T-helper 2 cell treated with Interferon-gamma antibody and Interleukin-4, amounts not matched to agents 100 ng/mL and 5 ng/mL, for 36 hours (primary cell): ENCODE measurements around the gene EGFLAM. TPM values are rescaled to one million over a fixed set of nuclear protein-coding genes. Genes with fewer than 3 reads are reported as not detected.

Experiments used
- intact Hi-C: fragments of 100-400 bp; cut with micrococcal nuclease; formaldehyde crosslinking; loops from one replicate; pipeline ENCODE4 v1.15.1; 2023
- total RNA-seq: library from RNA; stranded (reverse); gene quantifications from 2 replicates; pipeline ENCODE4 v1.2.3, GENCODE V29; 2022

Gene EGFLAM
- total RNA-seq, 1 donor from 2014 or later = not detected

DNA sequence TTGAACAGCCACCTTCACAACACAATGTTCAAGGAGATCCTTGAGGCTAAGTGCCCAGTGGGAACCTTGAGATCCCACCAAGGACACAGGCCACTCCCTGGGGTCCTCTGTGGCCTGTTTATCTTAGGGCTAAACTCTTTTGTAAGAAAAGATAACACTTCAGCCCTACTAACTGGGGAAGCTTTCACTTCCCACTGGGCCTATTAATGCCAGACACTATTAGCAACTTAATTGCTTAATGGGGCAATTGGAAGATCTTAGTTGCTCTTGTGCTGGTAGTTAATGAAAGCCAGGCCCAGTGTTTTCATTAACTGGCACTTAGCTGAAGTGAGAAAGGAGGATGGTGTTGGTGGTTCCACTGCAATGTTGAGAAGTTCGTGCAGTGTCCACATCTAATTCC lies 117.1 kb downstream of the EGFLAM start:
- intact Hi-C loops = no loop called here

DNA sequence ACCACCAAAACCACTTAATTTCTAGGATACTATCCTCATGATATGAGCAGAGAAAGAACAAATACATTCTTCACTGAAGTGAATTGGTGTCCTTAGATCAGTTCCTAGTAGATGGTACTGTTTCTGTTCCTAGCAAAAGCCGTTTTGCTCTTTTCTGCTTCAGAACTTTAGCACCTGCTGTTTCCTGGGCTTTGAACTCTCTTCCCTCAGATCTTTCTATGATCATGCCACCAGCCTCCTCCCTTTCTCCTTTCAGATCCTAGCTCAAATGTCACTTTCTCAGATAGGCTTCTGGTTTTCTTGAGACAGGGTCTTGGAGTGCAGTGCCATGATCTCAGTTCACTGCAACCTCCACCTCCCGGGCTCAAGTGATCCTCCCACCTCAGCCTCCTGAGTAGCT lies 118.0 kb downstream of the EGFLAM start:
- intact Hi-C loops = no loop called here

DNA sequence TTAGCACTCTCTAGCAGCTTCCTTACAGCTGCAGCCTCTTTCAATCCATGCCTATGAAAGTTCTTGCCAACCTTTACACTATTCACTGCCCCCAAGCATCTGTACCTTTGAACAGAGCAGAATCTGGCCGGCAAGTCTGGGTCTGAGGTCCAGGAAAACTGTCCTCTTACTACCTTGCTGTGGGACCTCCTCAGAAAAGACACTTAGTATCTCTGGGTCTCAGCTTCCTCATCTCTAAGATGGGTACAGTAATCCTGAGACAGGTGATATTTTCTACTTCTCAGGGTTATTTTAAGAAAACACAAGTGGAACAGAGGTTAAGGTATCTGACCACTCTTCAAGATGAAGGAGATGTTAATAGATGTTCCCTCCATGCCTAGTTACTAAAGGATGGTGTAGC lies 120.2 kb downstream of the EGFLAM start:
- intact Hi-C loops = no loop called here

DNA sequence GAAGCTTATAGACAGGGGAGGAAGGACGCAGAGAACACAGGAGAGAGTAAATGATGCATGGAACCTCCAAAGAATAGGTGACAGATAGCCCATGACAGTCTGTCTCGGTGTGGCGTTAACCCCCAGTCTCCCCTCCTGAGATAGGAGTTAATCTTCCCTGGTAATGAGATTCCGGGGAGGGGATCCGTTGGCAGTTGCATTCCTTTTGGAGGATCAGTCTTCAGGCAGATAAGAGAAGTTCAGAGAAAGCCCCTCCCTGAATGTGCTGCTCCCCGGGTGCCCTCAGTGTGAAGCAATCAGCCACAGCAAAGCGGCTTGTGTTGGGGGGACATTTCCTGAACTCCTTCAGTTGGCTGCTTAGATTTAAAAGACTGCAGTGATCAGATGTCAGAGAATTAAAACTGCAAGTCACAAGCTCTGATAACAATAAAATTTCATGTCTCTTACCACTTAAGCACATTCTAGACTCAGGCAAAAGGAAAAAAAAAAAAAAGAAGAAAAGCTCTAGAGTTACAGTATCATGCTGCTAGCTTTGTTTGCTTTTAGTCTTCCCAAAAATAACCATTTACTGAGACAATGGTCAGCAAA lies 121.1 kb downstream of the EGFLAM start:
- intact Hi-C loops = no loop called here

DNA sequence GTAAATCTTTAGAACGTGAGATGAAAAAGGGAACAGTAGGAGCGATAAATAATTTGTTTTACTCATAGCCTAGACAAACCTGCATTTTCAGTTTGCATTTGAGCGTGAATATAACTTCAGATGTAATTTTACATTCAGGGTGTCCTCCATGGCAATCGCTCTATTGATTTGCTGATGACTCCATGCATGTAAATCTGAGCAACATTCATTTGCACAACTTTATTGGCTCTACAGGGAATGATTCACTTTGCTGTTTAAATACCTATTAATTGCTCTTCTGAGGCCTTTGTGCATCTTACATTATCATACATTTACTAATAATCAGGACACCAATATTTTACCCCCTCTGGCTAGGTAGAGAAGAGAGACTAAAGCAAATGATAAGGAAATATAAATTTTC lies 122.2 kb downstream of the EGFLAM start:
- intact Hi-C loops = no loop called here

DNA sequence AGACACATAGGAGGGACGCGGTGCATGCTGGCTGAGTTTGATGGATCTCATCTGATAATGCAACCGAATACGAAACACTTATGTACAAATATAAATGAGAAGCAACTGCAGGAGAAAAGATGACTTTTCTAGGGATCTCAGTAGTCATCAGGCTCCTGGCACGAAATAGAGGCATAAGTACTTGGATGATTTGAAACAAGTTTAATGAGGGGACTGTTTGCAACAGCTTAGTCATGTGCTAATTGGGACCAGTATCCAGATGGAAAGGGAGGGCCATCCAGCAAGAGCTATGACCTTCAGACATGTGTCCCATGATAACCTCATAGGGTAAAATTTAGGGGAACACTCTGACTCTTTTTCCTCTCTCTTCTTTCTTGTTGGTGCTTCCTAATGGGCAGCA lies 123.0 kb downstream of the EGFLAM start:
- intact Hi-C loops = no loop called here

DNA sequence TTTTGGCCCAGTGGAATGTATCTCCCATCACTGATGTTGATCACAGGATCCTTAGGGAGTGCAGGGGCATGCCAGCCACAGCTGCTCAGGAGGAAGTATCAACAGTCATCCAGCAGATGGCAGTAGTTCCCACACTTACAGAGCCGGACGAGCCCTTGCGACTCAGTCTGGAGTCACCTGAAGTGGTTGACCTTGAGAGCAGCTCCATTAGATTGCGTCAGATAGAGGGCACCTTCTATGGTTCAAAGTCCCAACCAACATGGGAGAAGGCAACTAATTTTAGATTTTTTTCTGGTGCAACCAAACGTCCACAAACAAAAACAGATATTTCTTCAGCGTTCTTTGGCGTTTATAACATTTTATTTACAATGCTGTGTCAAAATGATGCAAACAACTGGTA lies 124.5 kb downstream of the EGFLAM start:
- intact Hi-C loops = loop anchor here (2.0 kb wide), 1 partner anchor 428 kb away; no protein-coding TSS in a partner anchor

DNA sequence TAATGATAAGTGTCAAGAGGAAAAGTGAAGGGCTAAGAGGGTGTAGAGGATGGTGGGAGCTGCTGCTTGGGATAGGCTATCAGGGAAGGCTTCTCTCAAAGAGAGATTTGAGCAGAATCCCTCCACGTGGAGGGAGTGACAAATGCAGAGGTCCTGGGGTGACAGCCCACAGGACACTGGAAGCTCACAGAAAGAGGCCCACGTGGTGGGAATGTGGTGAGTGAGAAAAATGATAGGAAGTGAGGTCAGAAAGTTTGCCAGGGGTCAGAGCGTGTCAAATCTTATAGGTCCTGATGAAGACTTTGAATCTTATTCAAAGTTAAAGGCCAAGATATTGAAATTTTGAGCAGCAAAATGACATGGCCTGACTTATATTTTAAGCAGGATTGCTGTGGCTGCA lies 125.3 kb downstream of the EGFLAM start:
- intact Hi-C loops = loop anchor here (2.0 kb wide), 1 partner anchor 427 kb away; no protein-coding TSS in a partner anchor

DNA sequence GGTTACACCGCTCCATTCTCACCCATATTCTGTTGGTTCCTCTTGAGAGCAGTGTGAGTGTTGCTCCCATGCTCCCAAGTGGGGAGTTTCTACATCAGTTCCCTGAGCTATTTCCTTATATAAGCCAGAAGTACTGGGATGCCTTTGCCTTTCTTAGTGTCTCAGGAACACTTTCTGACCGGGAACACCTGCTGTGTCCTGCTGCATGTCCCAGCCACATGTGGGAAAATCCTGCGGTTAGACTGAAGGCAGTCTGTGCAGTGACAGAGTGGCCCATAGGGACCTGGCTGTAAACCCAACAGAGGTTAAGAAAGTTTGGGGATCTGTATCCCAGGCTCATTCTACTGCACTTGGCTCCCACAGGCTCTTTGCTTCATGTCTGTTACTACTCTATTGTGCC lies 126.0 kb downstream of the EGFLAM start:
- intact Hi-C loops = no loop called here

DNA sequence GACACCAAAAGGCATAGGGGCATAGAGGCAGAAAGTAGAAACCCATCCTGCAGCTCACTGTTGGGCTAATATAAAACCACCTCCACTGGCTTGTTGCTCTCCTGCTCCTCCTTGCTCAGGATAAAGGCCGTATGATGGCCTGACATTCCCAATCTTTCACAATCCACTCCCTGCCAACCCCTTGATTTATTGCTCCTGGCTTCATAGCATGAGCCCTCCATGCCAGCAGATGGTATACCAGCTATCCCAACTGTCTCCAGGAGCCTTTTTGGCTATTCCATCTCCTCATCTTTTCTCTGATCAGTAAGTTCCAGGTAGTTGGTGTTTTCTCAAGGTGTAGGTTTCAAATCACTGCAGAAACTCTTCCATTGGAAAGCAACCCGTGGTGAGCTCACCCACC lies 128.8 kb downstream of the EGFLAM start:
- intact Hi-C loops = no loop called here

DNA sequence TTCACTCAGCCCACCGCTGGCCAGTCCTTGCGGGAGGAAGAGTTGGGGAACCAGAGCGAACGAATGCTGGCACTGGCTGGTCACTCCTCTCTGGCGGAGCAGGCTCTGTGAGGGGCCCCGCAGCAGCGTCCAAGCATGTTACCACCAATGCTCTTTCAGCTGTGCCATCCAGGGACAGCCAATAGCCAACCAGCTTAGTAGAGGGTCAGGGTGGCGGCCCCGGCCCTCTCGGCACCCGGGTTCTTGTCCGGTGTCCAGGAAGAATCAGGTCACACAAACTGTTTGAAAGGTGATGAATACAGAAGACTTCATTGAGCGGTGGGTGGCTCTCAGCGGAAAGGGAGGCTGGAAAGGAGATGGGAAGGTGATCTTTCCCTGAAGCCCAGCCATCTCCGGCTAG lies 135.3 kb downstream of the EGFLAM start:
- intact Hi-C loops = no loop called here

DNA sequence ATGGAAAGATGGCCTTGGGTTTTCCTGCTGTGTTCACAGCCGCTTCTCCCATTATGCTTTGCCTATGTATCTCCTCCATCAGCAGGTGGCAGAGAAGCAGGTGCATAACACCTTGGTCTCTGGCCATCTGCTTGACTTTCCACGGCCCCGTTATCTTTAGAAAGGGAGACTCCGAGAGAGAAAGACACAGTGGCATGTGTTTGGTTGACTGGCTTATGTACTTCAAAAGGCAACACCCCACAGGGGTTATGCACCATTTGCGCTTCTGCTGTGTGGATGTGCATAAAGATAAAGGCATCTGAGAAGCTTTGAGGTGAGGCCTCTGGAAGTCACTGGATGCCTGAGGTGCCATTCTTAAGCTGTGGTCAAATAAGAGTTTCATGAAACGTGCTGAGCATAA lies 138.4 kb downstream of the EGFLAM start:
- intact Hi-C loops = no loop called here

DNA sequence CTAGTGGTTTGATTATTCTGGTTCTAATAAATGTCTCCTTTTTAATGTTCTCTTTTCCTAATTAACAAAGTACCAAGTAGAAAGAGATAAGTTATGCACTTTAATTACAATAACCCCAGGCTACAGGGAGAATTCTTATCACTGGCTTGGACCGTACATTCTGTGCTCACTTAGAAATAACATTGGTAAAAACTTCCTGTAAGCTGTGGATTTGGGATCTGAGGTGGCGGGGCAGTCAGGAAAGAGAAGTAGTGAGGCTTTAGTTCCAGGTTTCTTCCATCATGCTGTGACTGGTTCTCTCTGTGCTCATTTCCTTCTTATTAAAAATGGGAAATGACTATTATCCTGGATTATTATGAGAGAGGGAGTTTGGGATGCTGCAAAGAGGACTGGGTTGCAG lies 142.0 kb downstream of the EGFLAM start:
- intact Hi-C loops = no loop called here

DNA sequence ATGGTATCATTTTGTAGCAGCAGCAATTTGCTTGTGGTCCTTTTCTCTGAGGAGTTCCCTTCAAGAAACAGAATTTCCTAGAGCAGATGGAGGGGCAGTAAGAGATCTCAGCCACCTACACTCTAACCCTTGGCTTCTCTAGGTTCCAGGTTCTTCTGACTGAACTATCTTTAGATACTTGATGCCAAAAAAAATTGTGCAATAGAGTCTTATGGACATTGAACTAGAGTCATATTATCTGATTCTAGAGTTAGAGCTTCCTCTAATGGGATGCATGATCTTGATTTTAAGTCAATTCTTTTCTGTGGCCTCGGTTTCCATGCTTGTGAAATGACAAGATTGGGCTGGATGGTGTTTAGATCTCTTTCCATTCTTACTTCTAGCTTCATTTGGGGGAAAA lies 142.8 kb downstream of the EGFLAM start:
- intact Hi-C loops = no loop called here

DNA sequence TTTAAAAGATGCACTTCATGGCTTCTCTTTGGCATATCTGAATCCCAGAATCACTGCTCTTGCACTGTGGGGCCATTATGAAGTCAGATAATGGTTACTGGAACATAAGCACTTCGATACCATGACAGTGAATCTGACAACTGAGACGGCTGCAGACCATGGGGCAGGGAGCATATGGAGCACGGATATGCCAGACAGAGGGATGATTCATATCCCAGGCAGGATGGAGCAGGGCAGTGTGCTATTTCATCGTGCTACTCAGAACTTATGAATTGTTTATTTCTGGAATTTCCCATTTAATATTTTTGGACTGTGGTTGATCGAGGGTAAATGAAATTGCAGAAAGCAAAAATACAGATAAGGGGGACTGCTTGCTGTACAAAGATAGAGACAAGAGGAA lies 145.0 kb downstream of the EGFLAM start:
- intact Hi-C loops = no loop called here

DNA sequence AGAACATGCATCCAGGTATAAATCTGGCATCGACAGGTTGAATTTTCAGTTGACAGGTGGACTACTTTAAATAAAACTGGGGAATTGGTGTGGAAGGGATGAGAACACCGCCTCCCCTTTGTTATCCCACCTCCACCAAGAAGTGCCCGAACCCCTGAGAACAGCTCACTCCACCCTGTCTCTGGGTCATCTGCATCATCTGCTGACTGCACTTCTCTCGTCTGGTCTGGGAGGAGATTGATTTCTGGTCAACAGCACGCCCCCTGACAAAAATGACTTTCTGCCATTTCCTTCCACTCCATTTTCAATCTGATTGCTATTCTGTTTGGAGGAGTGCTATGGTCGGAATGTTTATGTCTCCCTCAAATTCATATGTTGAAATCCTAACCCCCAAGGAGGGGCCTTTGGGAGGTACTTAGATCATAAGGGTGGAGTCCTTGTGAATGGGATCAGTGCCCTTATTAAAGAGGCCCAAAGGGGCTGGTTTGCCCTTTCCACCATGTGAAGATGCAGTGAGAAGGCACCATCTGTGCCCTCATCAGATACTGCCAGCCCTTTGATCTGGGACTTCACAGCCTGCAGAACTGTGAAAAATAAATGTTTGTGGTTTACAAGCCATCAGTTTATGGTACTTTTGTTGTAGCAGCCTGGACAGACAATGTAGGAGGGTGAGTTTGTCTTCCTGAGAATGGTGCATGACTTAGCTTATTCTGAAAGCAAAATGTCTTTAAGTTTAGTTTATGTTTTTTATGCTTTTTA lies 145.7 kb downstream of the EGFLAM start:
- intact Hi-C loops = no loop called here

DNA sequence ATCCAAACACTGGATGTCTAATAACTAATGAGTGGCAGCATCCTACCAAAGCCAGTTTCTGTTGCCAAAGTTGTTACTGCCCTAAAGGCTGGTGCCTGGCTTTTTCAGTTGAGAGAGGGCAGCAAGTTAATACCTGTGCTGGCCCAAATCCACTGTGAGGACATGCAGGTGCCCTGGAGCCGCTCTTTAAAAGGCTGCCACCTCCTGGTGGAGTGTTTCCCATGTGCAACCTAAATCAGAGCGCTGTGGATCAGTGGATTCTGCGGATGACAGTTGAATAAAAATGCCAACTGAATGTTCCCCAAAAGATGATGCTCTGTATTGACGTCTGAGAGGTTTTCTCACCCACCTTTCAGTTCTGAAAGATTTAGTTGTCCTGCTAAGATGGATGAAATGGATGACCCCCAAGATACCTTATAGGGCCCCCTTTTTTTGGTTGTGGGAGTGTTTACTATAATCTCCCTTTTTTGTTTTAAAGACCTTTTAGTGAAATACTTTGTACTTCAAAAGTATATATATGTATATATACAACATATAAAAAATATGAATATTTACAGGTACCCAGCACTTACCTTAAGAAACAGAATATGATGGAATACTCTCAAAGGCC lies 146.4 kb downstream of the EGFLAM start:
- intact Hi-C loops = no loop called here

DNA sequence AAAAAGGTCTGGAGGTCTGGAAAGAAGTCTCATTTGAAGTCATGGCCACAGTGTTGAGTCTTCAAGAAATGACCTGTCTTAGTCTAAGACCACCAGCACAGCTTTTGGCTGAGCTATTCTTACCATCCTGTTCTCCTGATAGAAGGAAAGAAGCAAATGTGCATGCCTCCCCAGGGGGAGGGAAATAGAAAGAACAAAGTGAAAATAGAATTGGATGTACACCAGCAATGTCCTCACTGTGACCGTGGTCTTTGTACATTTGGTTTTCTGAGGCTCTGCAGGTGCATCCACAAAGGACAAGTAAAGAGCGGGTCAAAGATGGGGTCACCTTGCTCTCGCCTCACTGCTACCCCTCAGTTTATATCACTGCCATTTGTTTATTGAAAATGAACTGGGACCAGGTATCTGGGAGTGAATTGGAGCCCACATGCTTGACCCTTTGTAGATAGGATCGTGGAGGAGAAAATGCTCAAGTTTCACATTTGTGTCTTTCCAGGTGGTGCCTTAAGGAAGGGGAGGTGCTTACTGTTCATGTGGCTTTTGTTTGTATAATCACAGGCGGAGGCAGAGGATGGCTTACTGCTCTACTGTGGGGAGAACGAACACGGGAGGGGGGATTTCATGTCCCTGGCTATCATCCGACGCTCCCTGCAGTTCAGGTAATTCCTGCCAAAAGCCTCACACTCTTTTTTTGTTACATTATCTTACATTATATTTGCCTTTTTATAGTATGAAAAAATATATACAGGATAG lies 150.3 kb downstream of the EGFLAM start:
- intact Hi-C loops = no loop called here

DNA sequence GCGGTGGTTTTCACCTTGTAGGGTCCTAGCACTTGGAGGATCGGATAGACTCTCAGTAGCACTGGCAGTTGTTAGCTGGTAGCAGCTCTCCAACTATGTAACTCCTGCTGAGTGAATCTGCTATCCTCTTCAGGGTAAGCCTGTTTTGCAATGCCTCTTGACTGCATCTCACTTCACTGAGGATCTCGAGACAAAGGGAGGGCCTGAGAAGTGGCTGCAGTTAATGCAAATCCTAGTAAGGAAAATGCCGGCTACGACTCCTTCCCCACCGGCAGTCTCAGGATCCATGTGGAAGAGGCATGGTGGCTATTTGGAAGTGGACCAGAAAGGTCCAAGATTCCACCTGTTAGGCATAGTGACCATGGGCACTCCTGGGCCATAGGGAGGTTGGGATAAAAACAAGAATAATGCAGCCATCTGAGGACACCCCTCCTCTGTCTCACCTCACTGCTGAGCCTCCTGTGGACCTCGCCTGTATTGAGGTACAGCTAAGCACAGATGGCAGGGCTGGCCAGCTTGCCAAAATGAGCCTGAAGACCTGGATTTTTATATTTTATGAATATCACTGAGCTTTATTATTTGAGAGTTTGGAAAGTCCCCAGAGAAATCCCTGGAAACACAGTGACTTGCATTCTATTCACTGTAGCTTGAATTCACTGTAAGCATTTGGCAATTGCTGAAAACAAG lies 152.1 kb downstream of the EGFLAM start:
- intact Hi-C loops = no loop called here

DNA sequence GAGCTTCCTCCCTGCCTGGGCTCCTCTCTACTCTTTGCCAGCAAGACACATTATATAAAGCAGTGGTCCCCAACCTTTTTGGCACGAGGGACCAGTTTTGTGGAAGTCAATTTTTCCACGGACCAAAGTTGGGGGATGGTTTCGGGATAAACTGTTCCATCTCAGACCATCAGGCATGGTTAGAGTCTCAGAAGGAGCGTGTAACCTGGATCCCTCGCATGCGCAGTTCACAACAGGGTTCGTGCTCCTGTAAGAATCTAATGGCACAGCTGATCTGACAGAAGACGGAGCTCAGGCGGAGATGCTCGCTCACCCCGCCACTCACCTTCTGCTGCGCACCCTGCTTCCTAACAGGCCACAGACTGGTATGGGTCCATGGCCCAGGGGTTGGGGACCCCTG lies 155.3 kb downstream of the EGFLAM start:
- intact Hi-C loops = no loop called here

DNA sequence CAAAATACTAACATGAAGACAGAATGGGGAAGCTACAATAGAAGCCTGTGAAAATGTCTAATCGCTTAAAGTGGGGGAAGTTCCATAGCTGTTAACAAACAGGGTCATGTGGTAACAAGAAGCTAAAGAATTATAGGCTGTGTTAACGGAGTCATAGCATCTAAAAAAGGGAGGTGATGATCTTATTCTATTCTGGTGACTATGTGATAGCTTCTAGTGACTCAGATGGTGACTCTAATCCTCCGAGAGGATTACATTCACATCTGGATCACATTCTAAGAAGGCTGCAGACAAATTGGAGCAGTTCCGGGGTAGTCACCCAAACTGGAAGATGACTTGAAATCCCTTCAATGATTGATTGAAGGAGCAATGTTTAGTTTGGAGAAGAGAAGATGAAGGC lies 156.0 kb downstream of the EGFLAM start:
- intact Hi-C loops = no loop called here
